Measurements from ENCODE around the gene SIN3B. TPM values are rescaled to one million over a fixed set of nuclear protein-coding genes. Genes with fewer than 3 reads are reported as not detected.
A peak's percentile ranks its signal among the peaks of the same experiment; 100 is the strongest.

The SIN3B gene
- total RNA-seq, 1 donor = 19.1 TPM

- no peak for DNase-seq (ENCODE audit: low read depth)
- no peak for TF ChIP-seq CTCF (IDR thresholded peaks at IDR 0.05; ENCODE audit: insufficient read depth, low read length)
- H3K4me3 ChIP-seq (ENCODE audit: low read depth, low read length) = no peak overlapping the region
Observed at GRCh38 chr19:16915135-16915534, 85.9 kb downstream of the SIN3B start.

GRCh38 chr19:16915734-16916133 is 86.5 kb downstream of the SIN3B start:
- no peak for TF ChIP-seq CTCF (IDR thresholded peaks at IDR 0.05; ENCODE audit: insufficient read depth, low read length)
- no peak for DNase-seq (ENCODE audit: low read depth)
- H3K4me3 ChIP-seq (ENCODE audit: low read depth, low read length) = no peak overlapping the region

- TF ChIP-seq CTCF (IDR thresholded peaks at IDR 0.05; ENCODE audit: insufficient read depth, low read length) = no peak
- no peak for DNase-seq (ENCODE audit: low read depth)
- no peak overlapping the region for H3K4me3 ChIP-seq (ENCODE audit: low read depth, low read length)
Observed at GRCh38 chr19:16917401-16917800, 88.2 kb downstream of the SIN3B start.

GRCh38 chr19:16919496-16919895 is 90.3 kb downstream of the SIN3B start:
- no peak overlapping the region for H3K4me3 ChIP-seq (ENCODE audit: low read depth, low read length)
- no peak for DNase-seq (ENCODE audit: low read depth)
- no peak for TF ChIP-seq CTCF (IDR thresholded peaks at IDR 0.05; ENCODE audit: insufficient read depth, low read length)

- DNase-seq (ENCODE audit: low read depth) = peak; percentile 80
- H3K4me3 ChIP-seq (ENCODE audit: low read depth, low read length) = no peak overlapping the region
- TF ChIP-seq CTCF (IDR thresholded peaks at IDR 0.05; ENCODE audit: insufficient read depth, low read length) = no peak
Observed at GRCh38 chr19:16920816-16921529, 91.8 kb downstream of the SIN3B start.

- no peak for DNase-seq (ENCODE audit: low read depth)
- no peak for TF ChIP-seq CTCF (IDR thresholded peaks at IDR 0.05; ENCODE audit: insufficient read depth, low read length)
- no peak overlapping the region for H3K4me3 ChIP-seq (ENCODE audit: low read depth, low read length)
Observed at GRCh38 chr19:16921766-16922591, 92.8 kb downstream of the SIN3B start.
